Measurements from ENCODE around the gene CLEC7A. TPM values are rescaled to one million over a fixed set of nuclear protein-coding genes. Genes with fewer than 3 reads are reported as not detected.

CLEC7A gene
- 1 to 10 TPM; 3.6 to 7.0 TPM for total RNA-seq
- 1 to 10 TPM; 2.8 to 3.9 TPM for polyA plus RNA-seq

GRCh38 chr12:10130042-10130441, at the start of gene CLEC7A:
TSS of gene CLEC7A (minus strand) at chr12:10130199. CDS start at chr12:10130082, 117 bp downstream.
- 72% methylated on average over 1 of the region's 1 CpG for WGBS
- Histone ChIP-seq H3K27me3 (ENCODE audit: control insufficient read depth in 4 of 4, insufficient read depth in 4 of 4, low read length in 3 of 4) (peaks cover 0 to 4% (median 0%) of the 10 kb centered on the region in 4 donors), H3K9ac (ENCODE audit: low read depth in 1 of 2, low read length in 2 of 2) (peak within 1 kb of the TSS in 1 of 2 donors; percentile 69), H3K4me1 (ENCODE audit: control insufficient read depth in 4 of 4, insufficient read depth in 4 of 4, low read length in 3 of 4) (no peaks in the 10 kb centered on the region), H3K4me3 (ENCODE audit: low read depth in 1 of 3, low read length in 3 of 3) (peak within 1 kb of the TSS in 1 of 3 donors; percentile 17), H3K36me3 (ENCODE audit: control insufficient read depth in 4 of 4, insufficient read depth in 3 of 4, low read depth in 1 of 4, low read length in 3 of 4) (no peaks in the 10 kb centered on the region), H3K27ac (ENCODE audit: low read depth in 1 of 2, low read length in 2 of 2) (peak within 1 kb of the TSS; percentile 33 to 46), H3K9me3 (ENCODE audit: control insufficient read depth in 4 of 4, low read length in 3 of 4) (no peaks in the 10 kb centered on the region)
- TF ChIP-seq JUND (IDR thresholded peaks at IDR 0.05): no peak
- no peak for TF ChIP-seq REST (IDR thresholded peaks at IDR 0.05)
- no peak for TF ChIP-seq ATF3 (IDR thresholded peaks at IDR 0.05)
- TF ChIP-seq CTCF (IDR thresholded peaks at IDR 0.05; ENCODE audit: low read depth, low read length, missing input control): no peak
- TF ChIP-seq GABPA (IDR thresholded peaks at IDR 0.05 in 1 of 2, conservative IDR thresholded peaks at IDR 0.05 in 1 of 2): no peak
- no peak for TF ChIP-seq HNF4A (conservative IDR thresholded peaks at IDR 0.05)
- TF ChIP-seq TAF1 (conservative IDR thresholded peaks at IDR 0.05): no peak
- TF ChIP-seq FOXA2 (IDR thresholded peaks at IDR 0.05): no peak
- no peak for TF ChIP-seq ZBTB33 (IDR thresholded peaks at IDR 0.05)
- no peak for TF ChIP-seq FOXA1 (IDR thresholded peaks at IDR 0.05)
- no peak for TF ChIP-seq RXRA (IDR thresholded peaks at IDR 0.05)
- TF ChIP-seq RAD21 (IDR thresholded peaks at IDR 0.05): no peak
- TF ChIP-seq EGR1 (IDR thresholded peaks at IDR 0.05; ENCODE audit: low read depth in 2 of 2): no peak
- no peak for DNase-seq (ENCODE audit: low spot score)

- H3K9ac ChIP-seq (ENCODE audit: low read depth in 1 of 2, low read length in 2 of 2): no peak overlapping the region
- no peak for DNase-seq (ENCODE audit: low spot score)
- WGBS: 70% methylated on average over 5 of the region's 5 CpGs
- H3K4me1 ChIP-seq (ENCODE audit: control insufficient read depth in 4 of 4, insufficient read depth in 4 of 4, low read length in 3 of 4): no peaks in the 10 kb centered on the region
- H3K27ac ChIP-seq (ENCODE audit: low read depth in 1 of 2, low read length in 2 of 2): no peak overlapping the region
- no peak overlapping the region for H3K4me3 ChIP-seq (ENCODE audit: low read depth in 1 of 3, low read length in 3 of 3)
- H3K9me3 ChIP-seq (ENCODE audit: control insufficient read depth in 4 of 4, low read length in 3 of 4): no peaks in the 10 kb centered on the region
- H3K27me3 ChIP-seq (ENCODE audit: control insufficient read depth in 4 of 4, insufficient read depth in 4 of 4, low read length in 3 of 4): peaks cover 0 to 6% (median 0%) of the 10 kb centered on the region in 4 donors
- H3K36me3 ChIP-seq (ENCODE audit: control insufficient read depth in 4 of 4, insufficient read depth in 3 of 4, low read depth in 1 of 4, low read length in 3 of 4): no peaks in the 10 kb centered on the region
- no peak for TF ChIP-seq RAD21 (IDR thresholded peaks at IDR 0.05)
- TF ChIP-seq ATF3 (IDR thresholded peaks at IDR 0.05): no peak
- no peak for TF ChIP-seq MAX (IDR thresholded peaks at IDR 0.05)
- TF ChIP-seq YY1 (IDR thresholded peaks at IDR 0.05): no peak
- no peak for TF ChIP-seq HNF4G (IDR thresholded peaks at IDR 0.05)
- TF ChIP-seq JUND (IDR thresholded peaks at IDR 0.05): no peak
- no peak for TF ChIP-seq ZBTB33 (IDR thresholded peaks at IDR 0.05)
- TF ChIP-seq FOXA1 (IDR thresholded peaks at IDR 0.05): no peak
- no peak for TF ChIP-seq FOXA2 (IDR thresholded peaks at IDR 0.05)
- no peak for TF ChIP-seq REST (IDR thresholded peaks at IDR 0.05)
Observed at GRCh38 chr12:10179776-10180181, 49.8 kb upstream of the CLEC7A start.
